NCI-H187 treated with DMSO at 0.1 percent for 48 hours (cell line): ENCODE data around the gene FBXO9.

Experiments used
- DNase-seq: peaks from one replicate; lab custom pipeline; 2025; lab: John Stamatoyannopoulos, UW

The FBXO9 gene

DNA sequence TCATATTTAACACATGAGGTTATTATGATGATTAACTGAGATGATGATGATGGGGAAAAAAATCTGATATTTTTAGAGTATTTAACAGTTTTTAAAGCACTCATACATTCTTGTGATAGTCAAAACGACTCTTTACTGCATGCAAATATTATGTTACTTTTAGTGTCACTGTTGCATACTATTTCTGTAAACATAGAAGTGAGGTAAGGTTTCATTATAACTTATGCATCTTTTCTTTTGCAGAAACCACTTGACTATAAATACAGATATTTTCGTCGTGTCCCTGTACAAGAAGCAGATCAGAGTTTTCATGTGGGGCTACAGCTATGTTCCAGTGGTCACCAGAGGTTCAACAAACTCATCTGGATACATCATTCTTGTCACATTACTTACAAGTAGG is 30.1 kb downstream of the FBXO9 start:
- no peak for DNase-seq

DNA sequence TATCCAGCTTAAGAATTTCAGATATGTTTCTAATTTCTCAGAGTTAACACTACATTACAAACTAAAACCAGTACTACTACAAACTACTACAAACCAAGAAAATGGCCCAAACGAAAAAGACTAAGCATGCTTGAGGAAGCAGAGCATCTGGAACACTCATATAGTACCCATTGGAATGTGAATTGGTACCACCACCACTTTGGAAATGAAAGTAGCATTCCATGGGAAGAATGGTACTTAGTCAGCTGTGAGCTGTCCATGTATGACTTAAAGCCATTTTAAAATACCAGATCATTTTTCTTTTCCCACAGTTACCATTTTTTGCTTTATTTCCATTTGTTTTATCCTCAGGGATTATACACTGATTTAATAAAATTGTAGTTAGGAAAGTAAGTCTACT is 30.5 kb downstream of the FBXO9 start:
- DNase-seq = no peak

DNA sequence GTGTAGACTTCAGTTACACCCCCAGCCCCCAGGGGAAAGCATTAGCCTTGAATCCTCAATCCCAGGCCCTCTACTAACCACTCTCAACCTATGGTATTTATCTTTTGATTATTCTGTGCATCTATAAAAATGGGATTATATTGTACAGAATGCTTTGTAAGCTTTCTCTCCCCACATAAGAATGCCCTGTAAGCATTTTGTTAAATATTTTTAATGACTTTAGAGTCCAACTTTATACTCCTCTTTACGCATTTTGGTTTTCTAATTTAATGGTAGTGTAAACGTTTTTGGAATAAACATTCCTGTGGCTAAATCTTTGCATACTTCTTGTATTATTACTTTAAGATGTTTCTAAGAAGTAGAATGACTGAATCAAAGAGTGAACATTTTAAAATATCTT is 35.4 kb downstream of the FBXO9 start:
- no peak for DNase-seq

DNA sequence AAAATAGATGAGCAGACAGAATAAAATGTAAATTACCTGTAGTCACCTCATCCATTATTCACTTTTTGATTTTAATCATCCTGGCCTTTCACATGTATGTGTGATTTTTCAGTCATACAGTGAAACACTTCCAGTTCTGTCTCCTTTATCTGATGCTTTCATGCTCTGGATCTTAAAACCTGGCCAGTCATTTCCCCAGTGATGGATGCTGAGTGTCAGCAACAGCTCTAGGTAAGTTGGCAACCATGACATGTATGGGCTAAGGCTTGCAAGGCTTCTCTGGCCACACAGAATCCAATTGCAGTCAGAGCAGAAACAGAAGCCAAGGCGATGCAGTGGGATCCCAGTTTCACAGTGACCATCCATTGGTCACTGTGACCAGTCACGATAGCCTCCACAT is 35.8 kb downstream of the FBXO9 start:
- no peak for DNase-seq

DNA sequence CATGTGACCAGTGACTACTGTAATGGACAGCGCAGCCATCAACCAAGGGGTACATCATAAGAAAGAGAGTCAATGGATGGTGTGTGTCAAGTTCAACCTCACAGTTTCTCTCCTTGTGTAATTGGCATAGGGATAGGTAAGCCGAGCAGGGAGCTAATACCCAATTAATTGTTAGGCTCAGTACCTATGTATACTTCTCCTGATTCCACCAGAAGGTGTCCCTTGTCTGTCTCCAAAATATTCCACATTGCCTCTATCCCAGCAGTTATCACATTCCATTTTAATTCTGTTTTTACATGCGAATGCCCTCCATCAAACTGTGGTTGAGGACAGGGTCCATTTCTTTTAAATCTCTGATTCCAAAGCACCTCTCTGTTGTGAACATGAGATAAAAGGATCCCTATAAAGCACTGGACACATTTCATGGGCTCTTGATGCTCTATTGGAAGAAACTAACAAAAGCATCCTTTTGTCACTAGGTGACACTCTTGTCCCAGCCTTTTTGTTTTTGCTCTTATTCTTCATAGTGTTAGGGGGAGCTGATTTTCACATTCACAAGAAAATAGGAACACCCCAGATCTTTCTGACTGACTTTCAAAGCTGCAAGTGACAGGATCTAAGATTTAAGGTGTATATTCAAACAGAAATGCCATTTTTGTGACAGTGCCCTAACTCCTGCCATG is 38.9 kb downstream of the FBXO9 start:
- no peak for DNase-seq

DNA sequence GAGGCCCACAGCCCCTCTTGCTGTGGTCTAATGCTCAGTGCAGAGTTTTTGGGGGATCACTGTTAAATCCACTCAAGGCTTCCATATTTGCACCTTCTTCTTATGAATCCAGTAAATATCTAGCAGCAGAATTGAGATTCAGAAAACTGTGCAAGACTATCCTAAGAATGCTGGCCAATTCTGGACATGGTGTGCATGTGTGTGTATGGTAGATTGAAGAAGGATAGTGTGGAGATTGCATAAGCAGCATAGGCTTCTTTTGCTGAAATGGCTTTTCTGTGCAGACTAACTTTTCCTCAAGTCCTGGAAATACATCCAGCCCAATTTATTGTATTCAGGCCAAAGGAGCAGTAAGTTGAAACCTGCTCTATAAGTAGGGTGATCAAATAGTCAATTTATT is 39.7 kb downstream of the FBXO9 start:
- no peak for DNase-seq

DNA sequence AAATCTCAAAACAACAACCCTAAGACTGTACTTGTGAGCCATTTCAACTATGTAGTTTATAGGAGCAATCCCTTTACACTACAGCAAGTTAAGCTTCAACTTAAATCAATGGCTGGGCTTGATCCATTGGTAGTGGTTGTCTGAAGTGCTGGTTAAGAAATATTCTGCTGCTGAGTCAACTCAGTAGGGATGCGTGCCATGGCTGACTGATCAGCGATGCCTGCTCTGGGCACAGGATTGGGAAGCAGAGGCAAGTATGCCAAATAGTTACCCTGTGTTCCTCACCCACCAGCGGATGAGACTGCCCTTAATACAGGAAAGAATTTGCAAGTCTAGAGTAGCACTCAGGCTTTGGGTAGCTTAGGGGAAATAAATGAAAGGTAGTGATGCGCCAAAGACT is 41.9 kb downstream of the FBXO9 start:
- DNase-seq = no peak

DNA sequence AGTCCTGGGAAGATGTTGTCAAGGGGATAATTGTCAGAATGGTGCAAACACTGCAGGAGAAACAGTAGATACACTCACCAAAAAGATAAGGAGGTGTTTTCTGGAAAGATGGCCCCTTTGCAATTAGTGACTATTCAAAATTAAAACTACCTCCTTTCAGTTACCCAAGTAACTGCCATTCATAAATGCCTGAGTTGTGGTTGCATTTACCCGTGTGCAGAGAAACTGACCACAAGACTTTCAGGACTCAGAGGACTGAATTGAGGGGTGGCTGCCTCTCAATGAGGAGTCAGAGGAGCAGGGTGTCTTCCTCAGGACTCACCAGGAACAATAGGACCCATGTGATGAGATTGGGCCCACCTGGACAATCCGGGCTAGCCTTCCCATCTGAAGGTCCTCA is 44.4 kb downstream of the FBXO9 start:
- no peak for DNase-seq

DNA sequence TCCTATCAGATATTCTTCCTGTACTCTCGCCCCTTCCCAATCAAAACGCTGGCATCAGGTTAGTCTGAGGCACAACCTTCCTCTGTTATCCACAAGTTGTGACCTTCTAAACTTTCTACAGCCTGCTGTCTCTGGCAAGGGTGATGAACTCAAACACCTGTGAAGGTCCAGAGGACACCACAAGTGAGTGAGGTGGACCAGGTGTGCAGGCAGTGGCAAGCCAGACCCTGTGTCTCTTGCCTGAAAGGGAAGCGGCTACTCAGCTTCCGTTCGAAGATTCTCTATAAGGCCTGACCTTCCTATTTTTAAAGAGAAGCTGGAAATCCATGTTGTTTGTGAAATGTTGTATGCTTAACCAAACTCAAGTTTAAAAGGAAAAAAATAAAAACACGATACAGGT is 46.7 kb downstream of the FBXO9 start:
- no peak for DNase-seq

DNA sequence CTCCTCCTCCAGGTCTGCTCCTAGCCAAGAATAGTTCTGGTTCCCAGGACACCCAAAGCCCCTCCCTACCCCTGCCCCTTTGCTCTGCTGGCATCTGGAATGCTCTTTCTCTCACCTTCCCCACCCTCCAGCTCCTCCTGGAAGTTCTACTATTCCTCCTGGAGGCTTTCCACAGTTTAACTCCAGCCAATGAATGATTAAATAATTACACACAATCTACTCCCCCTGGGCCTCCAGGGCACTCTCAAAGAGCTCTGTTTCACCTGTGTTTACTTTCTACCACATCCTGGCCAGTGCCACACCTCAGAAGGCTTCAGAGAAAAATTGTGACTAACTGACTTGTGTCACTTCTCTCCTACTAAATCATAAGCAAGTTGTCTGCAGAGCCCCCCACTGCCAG is 47.2 kb downstream of the FBXO9 start:
- DNase-seq = no peak

DNA sequence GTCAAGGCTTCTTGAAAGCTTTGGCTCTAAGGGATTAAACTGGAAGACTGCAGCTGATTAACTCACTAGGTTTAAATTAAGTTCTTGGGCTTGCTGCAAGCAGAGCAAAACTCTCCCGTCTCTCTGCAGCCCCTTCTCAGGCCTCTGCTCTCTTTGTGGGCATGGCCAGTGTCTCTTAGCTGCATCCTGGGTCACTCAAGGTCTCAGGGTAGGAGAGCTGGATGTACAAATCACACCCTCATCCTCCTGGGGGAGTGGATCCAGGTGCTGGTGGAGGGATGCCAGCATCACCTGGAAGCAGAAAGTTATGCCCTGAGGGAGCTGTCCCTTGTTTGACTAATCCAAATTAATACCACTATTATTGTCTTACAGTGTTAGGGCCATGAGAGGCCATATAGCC is 47.7 kb downstream of the FBXO9 start:
- no peak for DNase-seq

DNA sequence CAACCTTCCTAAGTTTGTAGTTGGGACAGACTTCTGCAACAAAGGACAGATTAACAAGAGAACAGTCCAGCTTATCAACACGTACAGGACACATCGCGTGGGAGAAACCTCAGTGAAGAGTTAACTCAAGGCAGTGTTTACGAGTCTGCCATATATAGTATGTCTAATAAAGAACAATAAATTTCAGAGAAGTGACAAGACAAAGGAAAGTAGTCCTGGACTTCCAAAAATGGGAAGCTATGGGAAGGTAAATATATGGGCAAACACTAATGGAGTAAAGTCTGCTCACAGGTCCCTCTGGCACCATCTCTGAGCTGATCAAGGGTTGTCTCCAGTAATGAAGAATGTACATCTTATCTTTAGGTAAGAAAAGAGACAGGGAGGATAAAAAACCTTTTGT is 48.5 kb downstream of the FBXO9 start:
- no peak for DNase-seq

DNA sequence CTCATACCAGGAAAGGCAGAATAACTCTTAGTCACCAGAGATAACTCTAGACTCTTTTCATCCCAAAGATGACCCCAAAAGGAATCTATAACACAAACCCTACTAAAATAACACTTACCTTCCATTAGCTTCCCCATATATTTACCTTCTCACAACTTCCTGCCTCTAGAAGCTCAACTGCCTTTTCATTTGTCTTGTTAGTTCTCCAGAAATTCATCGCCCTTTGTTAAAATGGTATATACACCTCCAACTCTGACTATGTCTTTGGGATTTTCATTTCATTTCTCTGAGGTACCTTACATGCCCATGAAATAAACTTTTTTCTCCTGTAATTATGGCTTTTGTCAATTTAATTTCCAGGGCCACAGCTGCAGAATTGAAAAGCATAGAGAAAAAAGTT is 49.9 kb downstream of the FBXO9 start:
- no peak for DNase-seq

DNA sequence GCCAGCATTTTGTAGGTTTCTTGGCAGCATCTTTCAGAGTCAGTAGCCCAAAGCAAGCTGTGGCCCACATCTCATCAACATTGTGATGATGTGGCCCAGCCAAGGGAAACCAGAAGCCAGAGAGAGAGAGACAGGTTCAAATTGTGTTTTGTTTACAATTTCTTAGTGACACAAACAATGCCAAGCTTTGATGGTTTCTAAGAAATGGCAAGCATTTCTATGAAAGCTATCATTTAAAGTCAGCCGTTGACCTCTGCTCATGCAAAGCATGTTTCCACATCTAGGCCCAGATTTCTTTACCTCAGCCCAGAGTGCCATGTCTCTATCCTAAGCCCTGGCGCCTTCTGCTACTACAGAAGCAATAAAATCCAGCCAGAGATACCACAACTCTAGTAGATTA is 50.5 kb downstream of the FBXO9 start:
- DNase-seq = no peak

DNA sequence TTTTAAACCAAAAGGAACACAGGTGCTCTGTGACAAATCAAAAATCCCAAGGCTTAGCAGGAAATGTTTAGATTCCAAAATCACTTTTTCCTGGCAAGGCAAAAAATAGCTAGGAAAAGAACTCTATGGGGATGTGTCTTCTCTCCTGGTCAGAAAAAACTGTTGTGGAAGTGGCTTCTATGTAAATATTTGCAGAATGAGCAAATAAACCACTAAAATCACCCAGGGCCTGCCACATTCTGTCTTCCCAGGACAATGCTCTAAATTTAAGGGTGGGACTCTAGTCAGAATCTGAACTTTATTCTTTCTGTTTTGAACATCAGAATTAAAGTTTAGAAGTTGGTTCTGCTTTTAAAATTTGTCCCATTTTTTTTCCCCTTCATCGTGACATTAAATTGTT is 54.1 kb downstream of the FBXO9 start:
- DNase-seq = no peak

DNA sequence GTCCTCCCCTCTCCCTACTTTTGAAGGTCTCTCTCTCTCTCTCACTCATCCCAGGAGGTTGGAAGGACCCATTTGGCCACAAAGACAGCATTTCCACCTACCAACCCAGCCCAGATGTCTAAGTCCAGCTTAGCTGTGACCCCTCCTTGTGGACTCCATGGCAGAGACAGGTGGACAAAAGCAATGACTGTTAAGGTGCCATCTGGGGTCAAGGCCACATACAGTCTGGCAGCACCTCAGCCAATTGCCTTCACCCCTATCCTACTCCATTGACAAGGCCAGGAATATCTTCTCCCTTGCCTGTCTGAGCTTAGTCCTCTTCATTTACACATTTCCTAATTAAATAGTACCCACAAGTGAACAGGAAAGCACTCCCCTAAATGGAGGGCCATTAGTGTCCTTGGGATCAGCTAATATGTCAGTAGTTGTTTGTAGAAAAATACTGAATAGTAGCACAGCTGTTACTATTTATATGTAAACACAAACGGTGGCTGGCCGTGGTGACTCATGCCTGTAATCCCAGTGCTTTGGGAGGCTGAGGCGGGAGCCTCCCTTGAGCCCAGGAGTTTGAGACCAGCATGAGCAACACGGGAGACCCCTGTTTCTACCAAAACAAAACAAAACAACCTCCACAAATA is 54.7 kb downstream of the FBXO9 start:
- no peak for DNase-seq

DNA sequence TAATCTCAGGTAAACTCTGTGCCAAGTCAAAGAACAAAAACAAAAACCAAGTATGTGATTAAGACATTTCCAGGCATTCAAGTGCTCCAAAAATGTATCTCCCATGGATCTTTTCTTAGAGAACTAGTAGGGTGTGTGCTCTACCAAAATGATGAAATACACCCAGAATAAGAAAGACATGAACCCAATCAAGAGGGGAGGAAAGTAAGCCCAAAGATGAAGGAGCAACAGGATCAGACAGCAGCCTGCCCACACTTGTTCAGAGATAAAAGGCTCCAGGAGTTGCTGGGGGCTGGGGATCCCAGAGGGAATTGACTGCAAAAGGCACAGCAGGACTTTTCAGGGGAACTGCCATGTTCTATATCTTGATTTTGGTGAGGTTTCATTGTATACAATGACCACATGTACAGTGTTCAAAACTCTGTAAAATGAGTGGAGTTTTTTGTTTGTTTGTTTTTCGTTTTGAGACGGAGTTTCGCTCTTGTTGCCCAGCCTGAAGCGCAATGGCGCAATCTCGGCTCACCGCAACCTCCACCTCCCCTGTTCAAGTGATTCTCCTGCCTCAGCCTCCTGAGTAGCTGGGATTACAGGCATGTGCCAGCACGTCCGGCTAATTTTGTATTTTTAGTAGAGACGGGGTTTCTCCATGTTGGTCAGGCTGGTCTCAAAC is 59.1 kb downstream of the FBXO9 start:
- DNase-seq = no peak

DNA sequence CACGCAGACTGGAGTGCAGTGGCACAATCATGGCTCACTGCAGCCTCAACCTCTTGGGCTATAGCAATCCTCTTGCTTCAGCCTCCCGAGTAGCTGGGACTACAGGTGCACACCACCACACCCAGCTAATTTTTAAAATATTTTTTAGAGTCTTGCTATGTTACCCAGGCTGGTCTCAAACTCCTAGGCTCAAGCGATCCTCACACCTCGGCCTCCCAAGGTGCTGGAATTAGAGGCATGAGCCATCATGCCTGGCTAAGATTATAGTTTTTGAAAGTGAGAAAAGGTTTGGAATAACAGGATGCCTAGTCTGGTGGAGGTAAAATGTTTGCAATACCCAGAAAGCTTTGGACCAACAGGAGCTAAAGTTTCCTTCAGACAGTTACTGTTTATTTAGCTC is 60.1 kb downstream of the FBXO9 start:
- no peak for DNase-seq

DNA sequence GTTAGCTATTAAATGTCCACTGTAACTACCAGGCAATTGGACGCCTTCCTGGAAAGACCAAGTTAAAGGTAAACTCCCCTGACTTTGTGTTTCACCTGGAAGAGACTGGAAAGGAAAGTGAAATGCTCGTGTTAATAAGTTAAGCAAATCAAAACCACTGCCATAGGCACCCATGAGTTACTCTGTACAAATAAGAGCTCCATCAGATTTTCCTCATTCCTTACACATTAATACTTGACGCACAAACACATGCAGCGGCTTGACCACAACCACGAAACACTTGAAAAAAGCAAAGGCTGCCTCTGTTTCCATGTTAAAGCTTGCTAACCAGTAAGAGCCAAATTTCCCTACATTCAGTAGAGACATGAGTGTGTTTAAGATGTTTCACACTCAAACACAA is 63.6 kb downstream of the FBXO9 start:
- no peak for DNase-seq

DNA sequence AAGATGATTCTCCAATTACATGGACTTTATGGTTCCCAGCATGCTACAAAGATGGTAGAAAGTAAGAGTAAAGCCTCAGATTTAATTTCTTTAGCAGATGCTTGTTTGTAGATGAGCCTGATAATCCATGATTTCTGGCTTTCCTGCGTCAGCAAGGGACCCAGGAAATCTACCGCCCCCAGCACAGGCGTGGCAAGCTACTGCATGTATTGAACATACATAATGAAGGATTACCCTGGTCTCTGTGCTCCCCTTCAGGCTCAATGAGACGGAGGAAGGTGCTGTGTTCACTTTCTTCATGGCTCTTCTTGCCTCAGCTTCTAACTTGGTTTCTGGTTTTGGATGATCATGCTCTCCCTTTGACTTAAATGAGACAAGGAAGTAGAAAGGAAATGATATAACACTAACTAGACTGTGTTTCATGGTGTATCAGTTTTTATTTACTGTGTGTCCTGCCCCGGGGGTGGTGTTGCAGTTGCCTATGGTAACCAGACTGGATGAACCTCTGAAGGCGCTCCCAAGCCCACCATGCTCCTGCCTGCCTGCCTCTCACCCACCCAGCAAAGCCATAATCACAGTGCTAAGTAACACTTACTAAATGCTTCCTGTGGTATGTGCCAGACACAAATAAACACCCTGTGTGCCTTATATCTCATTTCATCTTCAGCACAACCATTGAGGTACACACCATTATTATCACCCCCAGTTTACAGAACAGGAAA is 65.5 kb downstream of the FBXO9 start:
- DNase-seq = no peak

DNA sequence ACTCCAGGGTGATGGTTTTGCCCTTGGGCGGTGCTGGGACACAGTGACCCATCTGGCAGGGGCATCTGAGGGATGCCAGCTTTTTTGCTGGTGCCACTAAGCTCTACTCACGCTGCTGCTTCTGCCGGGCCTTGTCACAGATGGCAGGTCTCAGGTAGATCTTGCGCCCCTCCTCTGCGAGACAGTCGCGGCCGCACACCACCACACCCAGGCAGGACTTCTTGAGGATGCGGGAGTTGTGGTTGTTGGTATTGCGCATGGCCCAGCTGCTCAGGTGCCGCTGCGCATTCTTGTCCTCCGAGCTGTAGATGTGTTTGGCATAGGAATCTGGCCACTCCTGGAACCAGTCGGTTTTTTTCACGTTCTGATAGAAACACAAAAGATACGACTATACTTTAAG is 68.8 kb downstream of the FBXO9 start:
- no peak for DNase-seq

DNA sequence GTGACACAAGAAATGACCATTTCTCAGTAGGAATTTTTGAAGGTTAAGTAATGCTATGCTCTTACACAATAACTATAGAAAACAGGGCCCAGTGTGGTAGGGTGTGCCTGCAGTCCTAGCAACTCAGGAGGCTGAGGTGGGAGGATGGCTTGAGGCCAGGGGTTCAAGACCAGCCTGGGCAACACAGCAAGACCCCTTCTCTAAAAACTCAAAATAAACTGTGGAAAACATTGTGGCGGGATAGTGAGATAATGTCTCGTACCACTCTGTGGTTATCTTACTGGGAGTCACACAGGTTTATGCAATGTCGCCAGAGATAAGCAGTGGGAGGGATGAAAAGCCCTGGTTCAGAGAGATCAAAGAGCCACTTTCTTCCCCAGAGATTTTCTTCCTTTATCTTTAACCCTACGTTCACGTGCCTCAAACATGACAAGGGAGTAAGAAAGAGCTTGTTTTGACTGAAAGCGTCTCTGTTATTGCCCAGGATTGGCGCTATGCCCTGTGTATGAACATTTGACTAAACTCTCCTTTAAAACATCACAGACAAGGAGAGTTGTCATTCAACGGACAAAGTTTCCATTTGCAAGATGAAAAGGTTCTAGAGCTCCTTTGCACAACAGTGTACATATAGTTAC is 69.5 kb downstream of the FBXO9 start:
- DNase-seq = no peak
